A673 (cell line): ENCODE data around the gene RAB3A. TPM values are rescaled to one million over a fixed set of nuclear protein-coding genes. Genes with fewer than 3 reads are reported as not detected.

Source experiments
- BruUV-seq: library from RNA; stranded (reverse); fragments of 400-500 nt; replicated peaks from 2 replicates; lab custom pipeline; 2021; lab: Mats Ljungman, UMichigan
- CTCF ChIA-PET: fragments of 300-600 bp; sonication (Branson Sonifier 250); formaldehyde crosslinking; loops from one replicate; lab custom pipeline; 2022; ENCODE audit warnings: antibody characterized with exemption; lab: Charles Lee
- POLR2A ChIA-PET: fragments of 300-600 bp; sonication (Branson Sonifier 250); formaldehyde crosslinking; loops from one replicate; lab custom pipeline; 2022; ENCODE audit warnings: antibody characterized with exemption; ENCODE audit not compliant: low non-redundant PET; lab: Charles Lee
- DNase-seq: peaks from one replicate; pipeline ENCODE4 v3.0.0-alpha.2; 2015; ENCODE audit warnings: low spot score
- H3K27ac ChIP-seq: fragments of 200-600 bp; sonication (generic); 2 replicates; pipeline ENCODE4 v1.5.1; 2016; ENCODE audit warnings: mixed run types, low read depth, mild to moderate bottlenecking, mixed read lengths, antibody characterized with exemption, low read length; ENCODE audit not compliant: poor library complexity, severe bottlenecking
- H3K27me3 ChIP-seq: fragments of 200-600 bp; sonication (generic); replicated peaks from 2 replicates; pipeline ENCODE4 v1.6.1; 2017; ENCODE audit warnings: mixed run types, low read depth, mild to moderate bottlenecking, mixed read lengths, antibody characterized with exemption, low read length; ENCODE audit not compliant: insufficient read depth, poor library complexity
- H3K36me3 ChIP-seq: fragments of 200-600 bp; sonication (generic); 2 replicates; pipeline ENCODE4 v1.6.1; 2016; ENCODE audit warnings: mixed run types, mild to moderate bottlenecking, mixed read lengths, antibody characterized with exemption, low read length; ENCODE audit not compliant: insufficient read depth, poor library complexity, severe bottlenecking
- H3K4me1 ChIP-seq: fragments of 200-600 bp; sonication (generic); 2 replicates; pipeline ENCODE4 v1.6.1; 2017; ENCODE audit warnings: mixed run types, mild to moderate bottlenecking, mixed read lengths, antibody characterized with exemption, low read length; ENCODE audit not compliant: insufficient read depth, poor library complexity, severe bottlenecking
- H3K4me3 ChIP-seq: fragments of 200-600 bp; sonication (generic); 2 replicates; pipeline ENCODE4 v1.5.1; 2016; ENCODE audit warnings: low read depth, mixed run types, mild to moderate bottlenecking, mixed read lengths, low read length; ENCODE audit not compliant: poor library complexity, severe bottlenecking
- H3K9me3 ChIP-seq: fragments of 200-600 bp; sonication (generic); 2 replicates; pipeline ENCODE4 v1.6.1; 2016; ENCODE audit warnings: mixed run types, low read depth, mild to moderate bottlenecking, mixed read lengths, antibody characterized with exemption, low read length; ENCODE audit not compliant: poor library complexity, severe bottlenecking
- EZH2 ChIP-seq: fragments of 200-600 bp; sonication (generic); IDR thresholded peaks from 2 replicates; pipeline ENCODE4 v1.6.1; 2017; ENCODE audit warnings: borderline replicate concordance, low read depth, mild to moderate bottlenecking, mixed read lengths, antibody characterized with exemption, low read length; ENCODE audit not compliant: poor library complexity, severe bottlenecking
- intact Hi-C: fragments of 100-400 bp; cut with micrococcal nuclease; formaldehyde crosslinking; loops from one replicate; pipeline ENCODE4 v1.10.0; 2022; ENCODE audit not compliant: unreplicated experiment
- total RNA-seq: library from RNA; stranded (reverse); gene quantifications from 2 replicates; pipeline ENCODE4 v1.2.3, GENCODE V29; 2021
- TF ChIP-seq, protein P1 (sequence below): fragments of 300-800, 200-600 bp; sonication (generic); conservative IDR thresholded peaks from 2 replicates; pipeline ENCODE4 v1.5.1; 2017; ENCODE audit warnings: low read depth, mild to moderate bottlenecking, antibody characterized with exemption, low read length, moderate library complexity, mixed read lengths

Gene RAB3A
- total RNA-seq, 1 experiment from 2014 or later: 2.9 TPM

GRCh38 chr19:18197306-18197705 is 6.5 kb downstream of the RAB3A start:
- Histone ChIP-seq H3K4me1 (peaks cover 10% of the 10 kb centered on the region), H3K27me3 (no peaks in the 10 kb centered on the region), H3K4me3 (no peak overlapping the region), H3K9me3 (no peaks in the 10 kb centered on the region), H3K36me3 (peaks cover 14% of the 10 kb centered on the region), H3K27ac (no peak overlapping the region)
- TF ChIP-seq EZH2: no peak
- TF ChIP-seq, protein P1, sequence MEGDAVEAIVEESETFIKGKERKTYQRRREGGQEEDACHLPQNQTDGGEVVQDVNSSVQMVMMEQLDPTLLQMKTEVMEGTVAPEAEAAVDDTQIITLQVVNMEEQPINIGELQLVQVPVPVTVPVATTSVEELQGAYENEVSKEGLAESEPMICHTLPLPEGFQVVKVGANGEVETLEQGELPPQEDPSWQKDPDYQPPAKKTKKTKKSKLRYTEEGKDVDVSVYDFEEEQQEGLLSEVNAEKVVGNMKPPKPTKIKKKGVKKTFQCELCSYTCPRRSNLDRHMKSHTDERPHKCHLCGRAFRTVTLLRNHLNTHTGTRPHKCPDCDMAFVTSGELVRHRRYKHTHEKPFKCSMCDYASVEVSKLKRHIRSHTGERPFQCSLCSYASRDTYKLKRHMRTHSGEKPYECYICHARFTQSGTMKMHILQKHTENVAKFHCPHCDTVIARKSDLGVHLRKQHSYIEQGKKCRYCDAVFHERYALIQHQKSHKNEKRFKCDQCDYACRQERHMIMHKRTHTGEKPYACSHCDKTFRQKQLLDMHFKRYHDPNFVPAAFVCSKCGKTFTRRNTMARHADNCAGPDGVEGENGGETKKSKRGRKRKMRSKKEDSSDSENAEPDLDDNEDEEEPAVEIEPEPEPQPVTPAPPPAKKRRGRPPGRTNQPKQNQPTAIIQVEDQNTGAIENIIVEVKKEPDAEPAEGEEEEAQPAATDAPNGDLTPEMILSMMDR: no peak
- DNase-seq: no peak
- BruUV-seq: no TSS peak
- ChIA-PET CTCF (no interaction called here), POLR2A (no interaction called here)
- intact Hi-C loops: no loop called here

DNA sequence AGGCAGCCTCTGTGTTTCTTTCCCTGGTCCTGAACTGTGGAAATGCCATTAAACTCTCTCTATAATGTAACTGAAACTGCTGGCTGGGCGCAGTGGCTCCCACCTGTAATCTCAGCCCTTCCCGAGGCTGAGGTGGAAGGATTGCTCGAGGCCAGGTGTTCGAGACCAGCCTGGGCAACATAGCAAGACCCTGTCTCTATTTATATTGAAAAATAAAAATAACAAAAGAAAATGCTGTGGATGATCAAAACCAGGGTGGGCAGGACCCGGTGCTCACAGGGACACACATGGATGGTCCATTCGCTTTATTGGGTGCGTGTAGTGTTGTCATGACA is 7.4 kb downstream of the RAB3A start:
- POLR2A ChIA-PET: no interaction called here
- CTCF ChIA-PET: no interaction called here
- intact Hi-C loops: no loop called here
- Histone ChIP-seq H3K27ac (no peak overlapping the region), H3K4me1 (peaks cover 15% of the 10 kb centered on the region), H3K36me3 (peaks cover 14% of the 10 kb centered on the region), H3K9me3 (no peaks in the 10 kb centered on the region), H3K27me3 (no peaks in the 10 kb centered on the region), H3K4me3 (no peak overlapping the region)
- no TSS peak for BruUV-seq
- DNase-seq: no peak
- no peak for TF ChIP-seq EZH2
- TF ChIP-seq, protein P1: no peak

DNA sequence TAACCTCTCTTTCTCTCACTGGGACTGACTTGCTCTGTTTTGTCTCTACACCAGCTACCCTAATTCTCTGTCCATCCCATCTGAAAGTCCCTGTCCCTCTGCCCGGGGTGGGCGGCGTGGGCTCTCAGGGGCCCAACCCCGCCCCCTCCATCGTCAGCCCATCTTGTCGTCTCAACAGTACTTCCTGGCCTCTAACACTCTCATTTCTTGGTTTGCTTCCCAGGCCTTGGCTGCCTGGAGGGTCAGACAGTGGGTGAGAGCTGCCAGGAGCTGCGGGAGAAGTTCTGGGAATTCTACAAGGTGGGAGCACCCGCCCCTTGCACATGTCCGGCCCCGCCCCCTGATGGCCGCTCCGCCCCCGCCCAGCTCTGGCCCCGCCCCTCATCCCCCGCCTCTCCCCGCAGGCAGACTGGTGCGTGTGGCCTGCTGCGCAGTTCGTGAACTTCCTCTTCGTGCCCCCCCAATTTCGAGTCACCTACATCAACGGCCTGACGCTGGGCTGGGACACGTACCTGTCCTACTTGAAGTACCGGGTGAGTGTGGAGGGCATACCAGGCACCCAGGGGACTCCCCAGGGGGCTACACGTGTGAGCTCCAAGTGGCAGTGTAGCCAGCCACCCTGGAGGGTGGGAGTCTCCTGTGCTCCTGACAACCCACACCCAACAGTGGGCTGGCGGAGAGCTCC is 9.1 kb downstream of the RAB3A start:
- no peak overlapping the region for H3K27ac ChIP-seq
- H3K27me3 ChIP-seq: no peaks in the 10 kb centered on the region
- peak; percentile 45 for DNase-seq
- POLR2A ChIA-PET: interaction anchor here (0.6 to 0.7 kb wide), 2 partner anchors 55 to 909 kb away, joined by 3 to 7 read pairs; no protein-coding TSS in a partner anchor
- H3K36me3 ChIP-seq: peaks cover 14% of the 10 kb centered on the region
- H3K9me3 ChIP-seq: no peaks in the 10 kb centered on the region
- H3K4me3 ChIP-seq: peak overlapping the region; percentile 65
- H3K4me1 ChIP-seq: peaks cover 15% of the 10 kb centered on the region
- CTCF ChIA-PET: interaction anchor here (0.6 to 1.5 kb wide), 3 partner anchors 59 to 279 kb away, joined by 4 to 12 read pairs (median 5); no protein-coding TSS in a partner anchor
- no TSS peak for BruUV-seq
- intact Hi-C loops: no loop called here
- TF ChIP-seq EZH2: no peak
- TF ChIP-seq, protein P1: no peak
